ENCODE results near the gene PLB1.
"Not testable (repeated sequence)": the region's sequence is repeated elsewhere in the genome, so short reads cannot be mapped to it uniquely, and the experiment has no call there.

PLB1 gene

DNA sequence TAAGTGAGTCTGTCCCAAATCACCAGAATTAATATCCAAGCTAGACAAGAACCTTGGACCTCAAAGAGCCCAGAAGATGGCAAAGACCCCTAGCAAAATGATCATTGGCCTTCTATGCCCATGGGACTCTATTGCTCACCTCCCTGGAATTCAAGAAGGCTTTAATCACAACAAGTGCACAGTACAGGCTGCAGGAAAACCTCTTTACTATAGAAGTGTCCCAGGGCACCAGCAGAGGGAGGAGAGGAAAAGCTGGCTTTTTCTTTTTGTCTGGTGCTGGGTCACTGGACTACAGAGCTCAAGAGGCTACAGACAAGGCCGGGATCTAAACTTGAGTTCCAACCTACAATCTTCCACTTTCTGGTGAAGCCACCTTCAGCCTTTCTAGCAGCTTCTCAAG, 167.5 kb downstream of the PLB1 start:
- peak overlapping the region; percentile 73 for H3K27ac ChIP-seq (ENCODE audit: low read length, poor library complexity, severe bottlenecking)
- no peaks in the 10 kb centered on the region for H3K27me3 ChIP-seq (ENCODE audit: control insufficient read depth in 1 of 2, insufficient read depth in 1 of 2, low read length in 2 of 2)
- H3K79me1 ChIP-seq (replicated peaks; ENCODE audit: low read length, poor library complexity, severe bottlenecking) = no peaks in the 10 kb centered on the region
- H2BK120ac ChIP-seq (ENCODE audit: low read depth, low read length) = peak overlapping the region; percentile 35
- H3K9me3 ChIP-seq (ENCODE audit: control insufficient read depth, low read length) = no peaks in the 10 kb centered on the region
- H4K8ac ChIP-seq (ENCODE audit: low read length) = no peak overlapping the region
- H3K14ac ChIP-seq (ENCODE audit: low read length in 2 of 2) = no peak overlapping the region
- H3K4me2 ChIP-seq (ENCODE audit: low read length, poor library complexity, severe bottlenecking) = no peak overlapping the region
- DNase-seq = peak; percentile 83
- H2AFZ ChIP-seq (ENCODE audit: low read depth, low read length) = no peak overlapping the region
- no peaks in the 10 kb centered on the region for H3K36me3 ChIP-seq (ENCODE audit: control insufficient read depth in 1 of 2, insufficient read depth in 2 of 2, low read depth in 1 of 2, low read length in 2 of 2)
- no peak overlapping the region for H2BK5ac ChIP-seq (ENCODE audit: low read depth, low read length, poor library complexity, severe bottlenecking)
- no peak overlapping the region for H3K4ac ChIP-seq (ENCODE audit: low read depth in 1 of 2, low read length in 2 of 2)
- peak overlapping the region; percentile 24 for H2AK5ac ChIP-seq (ENCODE audit: low read length, severe bottlenecking)
- no peak overlapping the region for H3K23ac ChIP-seq (ENCODE audit: low read length in 2 of 2)
- 54% methylated on average over 1 of the region's 1 CpG for WGBS
- no peak overlapping the region for H3K4me3 ChIP-seq (ENCODE audit: insufficient read depth in 1 of 2, low read depth in 1 of 2, low read length in 2 of 2)
- no peak overlapping the region for H3K18ac ChIP-seq (ENCODE audit: low read depth in 1 of 2, low read length in 2 of 2)
- peaks cover 23% of the 10 kb centered on the region for H3K4me1 ChIP-seq (ENCODE audit: control insufficient read depth, insufficient read depth, low read depth, low read length)
- H2BK12ac ChIP-seq (ENCODE audit: low read length in 2 of 2) = peak overlapping the region in 1 of 2 experiments; percentile 37
- H3K9ac ChIP-seq (ENCODE audit: low read length) = no peak overlapping the region
- H4K91ac ChIP-seq (ENCODE audit: low read length) = no peak overlapping the region
- H2BK15ac ChIP-seq (ENCODE audit: low read depth, poor library complexity, severe bottlenecking) = no peak overlapping the region

DNA sequence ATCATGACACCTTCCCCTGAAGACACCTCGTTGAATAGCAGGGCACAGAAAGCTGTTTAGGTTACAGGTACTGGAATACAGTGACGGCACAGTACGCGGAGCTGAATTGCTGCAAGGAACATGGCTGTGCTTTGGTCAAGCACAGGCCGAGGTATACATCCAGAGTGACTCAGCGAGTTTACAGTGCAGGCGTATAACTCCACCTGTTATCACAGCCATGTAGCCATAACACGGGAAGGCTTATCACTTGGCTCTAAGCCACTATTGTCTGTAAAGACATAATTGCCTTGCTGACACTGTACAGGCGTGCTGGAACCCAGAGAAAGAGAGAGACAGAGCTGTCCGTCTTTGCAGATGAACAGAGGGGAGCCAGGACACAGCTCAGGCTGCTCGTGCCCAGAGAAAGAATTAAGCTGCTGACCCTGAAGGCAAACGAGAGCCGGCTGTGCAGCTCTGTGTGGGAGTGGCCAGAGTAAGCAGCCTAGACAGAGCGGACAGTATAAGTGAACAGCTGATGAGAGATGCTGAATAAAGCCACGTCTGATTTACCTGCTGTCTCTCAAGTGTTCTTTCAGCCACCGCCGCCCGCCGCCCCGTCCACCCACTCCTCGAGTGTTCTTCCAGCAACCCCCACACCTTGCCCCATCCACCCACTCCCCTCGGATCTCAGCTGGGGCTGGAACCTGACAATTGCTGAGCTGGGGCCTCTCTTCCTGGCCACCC, 168.4 kb downstream of the PLB1 start:
- Histone ChIP-seq H4K8ac (ENCODE audit: low read length) (peak overlapping the region; percentile 85), H3K23ac (ENCODE audit: low read length in 2 of 2) (no peak overlapping the region)

DNA sequence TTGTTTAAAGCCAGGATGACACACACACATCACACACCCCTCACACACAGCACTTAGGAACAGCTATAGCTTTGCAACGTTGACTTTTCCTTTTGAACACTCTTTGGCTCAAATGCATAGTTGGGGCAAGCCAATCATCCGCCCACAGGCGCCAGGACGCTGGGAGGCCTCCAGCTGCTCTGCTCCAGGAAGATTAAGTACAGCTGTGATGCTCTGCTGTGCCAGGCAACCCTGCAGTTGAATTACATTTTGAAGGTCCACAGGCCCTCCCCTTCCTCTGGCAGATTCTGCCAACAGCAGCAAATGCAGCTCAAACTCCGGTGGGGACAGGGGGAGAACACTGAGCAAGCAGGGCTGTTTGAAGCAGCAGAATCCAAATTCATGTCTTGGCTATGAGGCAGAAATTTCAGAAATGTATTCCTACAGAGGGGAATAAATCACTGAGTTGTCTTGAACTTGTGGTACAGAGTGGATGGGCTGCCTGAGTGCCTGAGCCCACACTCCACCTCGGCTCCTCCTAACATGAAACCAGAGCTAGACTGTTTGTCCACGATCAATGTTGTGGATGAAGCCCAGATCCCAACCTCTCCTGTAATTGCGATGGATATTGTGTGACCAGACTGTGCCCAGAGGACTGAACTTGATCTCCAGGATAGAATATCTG, 169.3 kb downstream of the PLB1 start:
- H3K9ac ChIP-seq (ENCODE audit: low read length) = peak overlapping the region; percentile 68
- H4K91ac ChIP-seq (ENCODE audit: low read length) = peak overlapping the region; percentile 46
- H3K9me3 ChIP-seq (ENCODE audit: control insufficient read depth, low read length) = no peaks in the 10 kb centered on the region
- peak overlapping the region; percentile 47 to 82 for H3K4ac ChIP-seq (ENCODE audit: low read depth in 1 of 2, low read length in 2 of 2)
- no peaks in the 10 kb centered on the region for H3K36me3 ChIP-seq (ENCODE audit: control insufficient read depth in 1 of 2, insufficient read depth in 2 of 2, low read depth in 1 of 2, low read length in 2 of 2)
- H2BK15ac ChIP-seq (ENCODE audit: low read depth, poor library complexity, severe bottlenecking) = no peak overlapping the region
- H3K14ac ChIP-seq (ENCODE audit: low read length in 2 of 2) = peak overlapping the region in 1 of 2 experiments; percentile 58
- H3K4me2 ChIP-seq (ENCODE audit: low read length, poor library complexity, severe bottlenecking) = no peak overlapping the region
- H2BK120ac ChIP-seq (ENCODE audit: low read depth, low read length) = no peak overlapping the region
- peak overlapping the region in 1 of 2 experiments; percentile 36 for H3K4me3 ChIP-seq (ENCODE audit: insufficient read depth in 1 of 2, low read depth in 1 of 2, low read length in 2 of 2)
- H3K27ac ChIP-seq (ENCODE audit: low read length, poor library complexity, severe bottlenecking) = peak overlapping the region; percentile 13
- peak overlapping the region; percentile 69 for H4K8ac ChIP-seq (ENCODE audit: low read length)
- H2BK5ac ChIP-seq (ENCODE audit: low read depth, low read length, poor library complexity, severe bottlenecking) = no peak overlapping the region
- no peak overlapping the region for H3K23ac ChIP-seq (ENCODE audit: low read length in 2 of 2)
- H2BK12ac ChIP-seq (ENCODE audit: low read length in 2 of 2) = peak overlapping the region; percentile 75 to 80
- 61% methylated on average over 8 of the region's 8 CpGs for WGBS
- peak overlapping the region; percentile 3 to 39 for H3K18ac ChIP-seq (ENCODE audit: low read depth in 1 of 2, low read length in 2 of 2)
- H2AK5ac ChIP-seq (ENCODE audit: low read length, severe bottlenecking) = no peak overlapping the region
- peak overlapping the region; percentile 2 for H2AFZ ChIP-seq (ENCODE audit: low read depth, low read length)
- no peaks in the 10 kb centered on the region for H3K79me1 ChIP-seq (replicated peaks; ENCODE audit: low read length, poor library complexity, severe bottlenecking)
- H3K27me3 ChIP-seq (ENCODE audit: control insufficient read depth in 1 of 2, insufficient read depth in 1 of 2, low read length in 2 of 2) = no peaks in the 10 kb centered on the region
- H3K4me1 ChIP-seq (ENCODE audit: control insufficient read depth, insufficient read depth, low read depth, low read length) = peaks cover 20% of the 10 kb centered on the region
- DNase-seq = peak; percentile 83

More for the DNA sequence above, 168.4 kb downstream of the PLB1 start:
- 75% methylated on average over 19 of the region's 22 CpGs for WGBS
- H3K79me1 ChIP-seq (replicated peaks; ENCODE audit: low read length, poor library complexity, severe bottlenecking) = no peaks in the 10 kb centered on the region
- peak; percentile 65 for DNase-seq
- peak overlapping the region; percentile 48 for H4K91ac ChIP-seq (ENCODE audit: low read length)
- no peak overlapping the region for H2AFZ ChIP-seq (ENCODE audit: low read depth, low read length)
- peak overlapping the region; percentile 67 for H3K9ac ChIP-seq (ENCODE audit: low read length)
- peak overlapping the region; percentile 50 to 89 for H2BK12ac ChIP-seq (ENCODE audit: low read length in 2 of 2)
- H3K18ac ChIP-seq (ENCODE audit: low read depth in 1 of 2, low read length in 2 of 2) = peak overlapping the region; percentile 82 to 90
- no peak overlapping the region for H3K27ac ChIP-seq (ENCODE audit: low read length, poor library complexity, severe bottlenecking)
- no peaks in the 10 kb centered on the region for H3K9me3 ChIP-seq (ENCODE audit: control insufficient read depth, low read length)
- no peak overlapping the region for H2AK5ac ChIP-seq (ENCODE audit: low read length, severe bottlenecking)
- H3K27me3 ChIP-seq (ENCODE audit: control insufficient read depth in 1 of 2, insufficient read depth in 1 of 2, low read length in 2 of 2) = no peaks in the 10 kb centered on the region
- no peaks in the 10 kb centered on the region for H3K36me3 ChIP-seq (ENCODE audit: control insufficient read depth in 1 of 2, insufficient read depth in 2 of 2, low read depth in 1 of 2, low read length in 2 of 2)
- no peak overlapping the region for H3K4me2 ChIP-seq (ENCODE audit: low read length, poor library complexity, severe bottlenecking)
- H2BK120ac ChIP-seq (ENCODE audit: low read depth, low read length) = peak overlapping the region; percentile 59
- H3K4ac ChIP-seq (ENCODE audit: low read depth in 1 of 2, low read length in 2 of 2) = peak overlapping the region; percentile 7 to 78
- no peak overlapping the region for H3K14ac ChIP-seq (ENCODE audit: low read length in 2 of 2)
- no peak overlapping the region for H2BK15ac ChIP-seq (ENCODE audit: low read depth, poor library complexity, severe bottlenecking)
- peaks cover 21% of the 10 kb centered on the region for H3K4me1 ChIP-seq (ENCODE audit: control insufficient read depth, insufficient read depth, low read depth, low read length)
- peak overlapping the region in 1 of 2 experiments; percentile 1 for H3K4me3 ChIP-seq (ENCODE audit: insufficient read depth in 1 of 2, low read depth in 1 of 2, low read length in 2 of 2)
- no peak overlapping the region for H2BK5ac ChIP-seq (ENCODE audit: low read depth, low read length, poor library complexity, severe bottlenecking)

DNA sequence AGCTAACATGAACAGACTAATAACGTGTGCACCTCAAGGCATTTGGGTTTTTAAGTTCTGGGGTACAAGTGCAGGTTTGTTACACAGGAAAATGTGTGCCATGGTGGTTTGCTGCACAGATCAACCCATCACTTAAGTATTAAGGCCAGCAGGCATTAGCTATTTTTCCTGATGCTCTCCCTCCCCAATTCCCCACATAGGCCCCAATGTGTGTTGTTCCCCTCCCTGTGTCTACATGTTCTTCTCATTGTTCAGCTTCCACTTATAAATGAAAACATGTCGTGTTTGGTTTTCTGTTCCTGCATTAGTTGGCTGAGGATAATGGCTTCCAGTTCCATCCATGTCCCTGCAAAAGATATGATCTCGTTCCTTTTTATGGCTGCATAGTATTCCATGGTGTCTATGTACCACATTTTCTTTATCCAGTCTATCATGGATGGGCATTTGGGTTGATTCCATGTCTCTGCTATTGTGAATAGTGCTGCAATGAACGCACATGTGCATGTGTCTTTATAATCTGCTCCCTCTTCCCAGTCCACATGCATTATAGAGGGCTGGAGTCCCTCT, 170.0 kb downstream of the PLB1 start:
- H2BK15ac ChIP-seq (ENCODE audit: low read depth, poor library complexity, severe bottlenecking); H3K4me2 ChIP-seq (ENCODE audit: low read length, poor library complexity, severe bottlenecking); H3K14ac ChIP-seq (ENCODE audit: low read length in 2 of 2); H3K27me3 ChIP-seq (ENCODE audit: control insufficient read depth in 1 of 2, insufficient read depth in 1 of 2, low read length in 2 of 2); H3K27ac ChIP-seq (ENCODE audit: low read length, poor library complexity, severe bottlenecking); DNase-seq; H3K9me3 ChIP-seq (ENCODE audit: control insufficient read depth, low read length); H2AFZ ChIP-seq (ENCODE audit: low read depth, low read length); H2BK5ac ChIP-seq (ENCODE audit: low read depth, low read length, poor library complexity, severe bottlenecking); H4K8ac ChIP-seq (ENCODE audit: low read length); H2AK5ac ChIP-seq (ENCODE audit: low read length, severe bottlenecking); H3K79me1 ChIP-seq (replicated peaks; ENCODE audit: low read length, poor library complexity, severe bottlenecking); H3K36me3 ChIP-seq (ENCODE audit: control insufficient read depth in 1 of 2, insufficient read depth in 2 of 2, low read depth in 1 of 2, low read length in 2 of 2); H4K91ac ChIP-seq (ENCODE audit: low read length); H3K23ac ChIP-seq (ENCODE audit: low read length in 2 of 2); H2BK120ac ChIP-seq (ENCODE audit: low read depth, low read length): not testable (repeated sequence)
- H3K9ac ChIP-seq (ENCODE audit: low read length) = peak overlapping the region; percentile 68
- peak overlapping the region in 1 of 2 experiments; percentile 47 for H3K4ac ChIP-seq (ENCODE audit: low read depth in 1 of 2, low read length in 2 of 2)
- 100% methylated on average over 3 of the region's 4 CpGs for WGBS
- peaks cover 20% of the 10 kb centered on the region for H3K4me1 ChIP-seq (ENCODE audit: control insufficient read depth, insufficient read depth, low read depth, low read length)
- peak overlapping the region in 1 of 2 experiments; percentile 13 for H2BK12ac ChIP-seq (ENCODE audit: low read length in 2 of 2)
- H3K4me3 ChIP-seq (ENCODE audit: insufficient read depth in 1 of 2, low read depth in 1 of 2, low read length in 2 of 2) = peak overlapping the region in 1 of 2 experiments; percentile 36
- peak overlapping the region in 1 of 2 experiments; percentile 41 for H3K18ac ChIP-seq (ENCODE audit: low read depth in 1 of 2, low read length in 2 of 2)
